Gastroesophageal sphincter (tissue), 3 donors: ENCODE measurements around the gene FLACC1.

Experiments
- CTCF ChIP-seq, 4 experiments: fragments of 200-600 bp in 2 of 4; fragments of 450-650 bp in 2 of 4; sonication (generic) in 1 of 4; IDR thresholded peaks; one replicate each; pipeline ENCODE4 v1.5.1; 2017 to 2019; ENCODE audit warnings: antibody characterized with exemption in 4 of 4, mild to moderate bottlenecking in 2 of 4, moderate library complexity in 2 of 4
- EP300 ChIP-seq: sonication (generic); formaldehyde crosslinking; IDR thresholded peaks from one replicate; pipeline ENCODE4 v1.6.1; 2017; ENCODE audit warnings: antibody characterized with exemption, mild to moderate bottlenecking
- POLR2A ChIP-seq, 2 donors: fragments of 450-650 bp; IDR thresholded peaks; one replicate each; pipeline ENCODE4 v1.6.1; 2017; ENCODE audit warnings: antibody characterized with exemption in 2 of 2, mild to moderate bottlenecking in 2 of 2, moderate library complexity in 1 of 2
- POLR2AphosphoS5 ChIP-seq: sonication (generic); formaldehyde crosslinking; IDR thresholded peaks from one replicate; pipeline ENCODE4 v1.6.1; 2017; ENCODE audit warnings: antibody characterized with exemption

GRCh38 chr2:201404699-201405280 lies 47.6 kb upstream of the FLACC1 start:
- TF ChIP-seq POLR2AphosphoS5 (no peak), CTCF (IDR thresholded peaks at IDR 0.05) (no peak), POLR2A (IDR thresholded peaks at IDR 0.05) (no peak), EP300 (no peak)
